HG03565 (cell line): Measurements from ENCODE around the gene ABCE1.
"Not testable (repeated sequence)": the region's sequence is repeated elsewhere in the genome, so short reads cannot be mapped to it uniquely, and the experiment has no call there.

ENCODE experiments used
- ATAC-seq: cut with Tn5 transposase; IDR thresholded peaks from one replicate; pipeline ENCODE4 v1.9.1; 2021; ENCODE audit warnings: mild to moderate bottlenecking, moderate library complexity; ENCODE audit not compliant: unreplicated experiment

Gene ABCE1

DNA sequence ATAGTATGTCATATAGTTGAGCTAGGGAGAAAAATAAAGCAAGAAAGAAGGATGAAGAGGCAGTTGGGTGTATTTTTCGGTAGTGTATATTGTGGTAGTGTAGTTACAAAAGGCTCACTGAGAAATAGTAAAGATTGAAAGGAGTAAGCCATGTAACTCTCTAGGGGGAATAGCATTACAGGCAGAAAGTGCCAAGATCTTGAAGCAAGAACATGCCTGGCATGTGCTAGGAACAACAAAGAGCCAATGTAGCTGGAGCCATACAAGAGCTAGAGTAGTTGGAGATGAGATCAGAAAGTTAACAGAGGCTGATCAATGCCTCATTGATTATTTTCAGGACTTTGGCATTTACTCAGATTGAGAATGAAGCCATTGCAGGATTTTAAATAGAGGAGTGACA lies 3.0 kb downstream of the ABCE1 start:
- no peak for ATAC-seq

DNA sequence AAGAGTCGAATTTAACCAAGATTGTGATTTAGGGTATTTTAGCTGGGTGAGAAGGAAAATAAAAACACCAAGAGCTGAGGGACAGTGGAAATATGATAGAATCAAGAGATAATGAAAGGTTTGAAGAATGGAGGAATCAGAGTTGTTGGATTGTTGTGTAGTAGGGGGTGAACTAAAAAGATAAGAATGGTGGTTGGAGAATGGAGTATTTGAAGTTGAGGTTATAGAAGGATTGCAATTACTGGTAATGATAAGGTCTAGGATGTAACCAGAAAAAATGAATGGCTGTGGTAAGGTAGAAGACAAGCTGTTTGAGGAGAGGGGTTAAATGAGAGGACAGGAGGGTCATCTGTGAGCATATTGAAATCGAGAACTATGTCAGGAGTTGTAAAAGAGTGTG lies 4.5 kb downstream of the ABCE1 start:
- ATAC-seq: no peak

DNA sequence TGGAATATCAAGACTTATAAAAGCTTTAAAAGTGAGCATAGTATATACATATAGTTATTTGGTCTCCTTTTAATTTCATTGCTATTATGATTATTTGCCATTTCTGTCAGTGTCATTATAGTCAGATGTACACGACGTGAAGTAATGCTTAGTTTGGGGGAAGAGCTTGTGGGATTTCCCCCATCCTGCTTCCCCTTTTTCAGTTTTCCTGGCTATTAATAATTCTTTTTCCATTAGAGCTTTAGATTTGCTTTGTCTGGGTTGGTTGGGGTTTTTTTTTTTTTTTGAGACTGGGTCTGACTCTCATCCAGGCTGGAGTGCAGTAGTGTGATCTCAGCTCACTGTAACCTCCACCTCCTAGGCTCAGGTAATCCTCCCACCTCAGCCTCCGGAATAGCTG lies 5.4 kb downstream of the ABCE1 start:
- no peak for ATAC-seq

DNA sequence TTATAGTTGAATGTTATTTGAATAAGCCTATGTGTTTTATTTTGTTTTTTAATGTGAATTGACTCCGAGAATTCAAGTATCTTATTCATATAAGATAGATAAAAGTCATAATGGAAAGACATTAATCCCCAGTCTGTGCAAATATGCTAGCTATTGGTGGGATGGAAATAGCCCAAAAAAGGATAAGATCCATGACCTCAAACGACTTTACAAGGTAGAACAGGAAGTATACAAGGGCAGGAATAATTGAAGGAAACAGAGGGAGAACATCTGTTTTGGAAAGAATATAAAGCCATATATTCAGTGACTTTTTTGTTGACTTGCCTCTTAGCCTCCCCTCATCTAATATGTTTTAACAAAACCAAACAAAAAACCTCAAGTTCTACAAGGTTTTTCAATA lies 9.0 kb downstream of the ABCE1 start:
- ATAC-seq: no peak

DNA sequence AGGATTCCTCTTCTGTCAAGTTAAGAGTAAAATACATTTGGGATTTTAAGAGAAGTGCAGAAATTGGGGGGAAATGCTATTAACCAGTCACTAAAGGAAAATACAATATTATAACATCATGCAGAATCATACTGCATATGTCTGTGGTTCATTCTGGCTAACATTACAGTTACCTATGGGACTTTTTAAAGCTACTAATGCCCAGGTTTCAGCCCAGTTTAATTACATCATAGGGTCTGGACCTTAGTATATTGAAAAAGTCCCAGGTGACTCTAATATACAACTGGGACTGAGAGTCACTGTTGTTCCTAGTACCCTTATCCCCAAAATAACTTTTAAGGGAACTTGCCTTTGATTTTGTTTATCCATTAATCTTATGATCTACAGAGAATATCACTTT lies 10.0 kb downstream of the ABCE1 start:
- ATAC-seq: no peak

DNA sequence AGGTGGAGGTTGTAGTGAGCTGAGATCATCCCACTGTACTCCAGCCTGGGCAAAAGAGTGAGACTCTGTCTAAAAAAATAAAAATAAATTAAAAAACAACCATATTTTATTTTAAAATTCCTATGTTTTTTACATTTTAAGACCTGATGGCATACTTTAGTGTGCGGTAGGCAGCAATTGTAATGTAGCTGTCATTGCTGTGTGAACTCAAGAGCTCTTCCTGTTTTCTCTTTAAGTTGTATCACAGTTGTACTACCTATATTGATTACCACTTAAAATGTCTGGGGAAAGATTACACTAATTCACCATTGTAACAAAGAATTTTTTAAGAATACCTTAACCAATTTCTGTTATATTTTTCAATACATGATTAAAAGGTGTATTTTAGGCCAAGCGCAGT lies 27.3 kb downstream of the ABCE1 start:
- ATAC-seq: no peak

DNA sequence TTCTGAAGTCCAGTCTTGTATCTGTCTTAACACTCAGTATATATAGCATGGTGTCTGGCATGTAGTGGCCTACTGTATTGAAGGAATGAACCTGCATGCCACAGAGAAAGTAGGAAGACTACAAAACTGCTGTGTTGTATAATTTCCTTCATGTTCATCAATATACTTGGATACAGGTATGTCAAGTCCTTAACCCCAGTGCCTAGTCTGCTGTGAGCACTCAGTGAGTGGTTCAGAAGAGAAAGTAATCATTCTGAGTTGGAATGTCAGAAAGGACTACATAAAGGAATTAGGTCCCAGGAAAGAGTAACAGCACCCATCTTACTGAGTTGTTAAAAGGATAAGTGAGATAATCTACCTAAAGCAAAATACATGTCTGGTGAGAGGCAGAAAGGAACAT lies 32.0 kb downstream of the ABCE1 start:
- ATAC-seq: no peak

DNA sequence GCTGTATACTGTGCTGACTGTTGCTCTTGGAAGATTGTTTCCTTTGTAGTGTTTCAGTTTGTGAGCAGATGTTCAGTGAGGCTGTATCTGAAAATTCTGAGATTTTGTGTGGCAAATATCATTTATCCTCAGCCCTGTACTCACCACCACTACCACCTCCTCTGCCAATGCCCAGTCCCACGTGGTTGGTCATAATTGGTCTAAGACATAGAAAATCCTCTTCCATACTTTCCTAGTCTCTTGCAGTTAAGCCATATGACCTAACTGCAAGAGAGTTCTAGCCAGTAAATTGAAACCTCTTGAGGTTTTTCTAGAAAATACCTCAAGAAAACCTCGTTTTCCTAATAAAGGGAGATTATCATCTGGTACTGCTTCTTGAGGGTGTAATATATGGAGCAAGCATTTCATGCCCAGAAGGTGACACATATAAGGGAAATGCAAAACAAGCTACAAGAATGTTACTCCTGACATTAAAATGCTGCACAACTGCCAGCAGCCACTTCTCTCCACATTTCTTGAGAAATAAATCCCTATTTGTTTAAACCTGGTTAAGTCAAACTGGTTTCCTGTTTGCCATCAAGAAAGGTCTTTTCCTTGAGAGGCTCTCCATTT lies 32.8 kb downstream of the ABCE1 start:
- ATAC-seq: no peak

DNA sequence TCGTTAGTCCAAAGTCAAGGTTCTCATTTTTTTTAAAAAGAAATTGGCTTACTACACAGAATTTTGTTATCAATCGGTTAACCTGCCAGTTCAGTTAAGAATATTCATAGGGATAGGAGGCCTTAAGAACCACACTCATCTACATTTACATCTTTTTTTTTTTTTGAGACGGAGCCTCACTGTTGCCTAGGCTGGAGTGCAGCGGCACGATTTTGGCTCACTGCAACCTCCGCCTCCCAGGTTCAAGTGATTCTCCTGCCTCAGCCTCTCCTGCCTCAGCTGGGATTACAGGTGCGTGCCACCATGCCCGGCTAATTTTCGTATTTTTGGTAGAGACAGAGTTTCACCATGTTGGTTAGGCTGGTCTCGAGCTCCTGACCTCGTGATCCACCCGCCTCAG lies 33.7 kb downstream of the ABCE1 start:
- ATAC-seq: no peak

DNA sequence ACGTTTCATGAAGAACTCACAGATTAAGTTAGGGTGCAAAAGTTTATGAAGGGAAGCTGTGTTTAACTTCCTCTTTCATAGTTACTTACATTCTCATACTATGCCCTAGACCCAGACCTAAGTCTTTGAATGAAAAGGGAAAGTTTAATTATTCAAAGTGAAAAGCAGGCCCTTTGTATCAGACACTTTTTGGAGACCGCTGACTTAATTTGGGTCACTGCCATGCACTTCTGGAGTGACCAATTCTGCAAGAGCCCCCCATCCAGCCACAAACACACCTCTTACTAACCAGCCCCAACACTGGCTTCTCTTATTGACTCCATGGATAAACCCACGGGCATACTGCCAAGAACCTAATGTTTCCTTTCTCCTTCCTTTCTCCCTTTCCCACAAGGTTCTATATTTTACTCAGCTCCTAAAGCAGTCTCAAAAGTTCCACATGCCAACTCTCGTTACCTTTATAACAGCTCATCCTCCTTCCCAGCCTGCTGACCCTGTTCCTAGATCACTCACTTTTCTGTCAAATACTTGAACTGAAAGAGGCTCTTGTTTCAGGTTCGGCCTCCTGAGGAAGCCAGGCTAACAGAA lies 34.5 kb downstream of the ABCE1 start:
- peak; percentile 81 for ATAC-seq

DNA sequence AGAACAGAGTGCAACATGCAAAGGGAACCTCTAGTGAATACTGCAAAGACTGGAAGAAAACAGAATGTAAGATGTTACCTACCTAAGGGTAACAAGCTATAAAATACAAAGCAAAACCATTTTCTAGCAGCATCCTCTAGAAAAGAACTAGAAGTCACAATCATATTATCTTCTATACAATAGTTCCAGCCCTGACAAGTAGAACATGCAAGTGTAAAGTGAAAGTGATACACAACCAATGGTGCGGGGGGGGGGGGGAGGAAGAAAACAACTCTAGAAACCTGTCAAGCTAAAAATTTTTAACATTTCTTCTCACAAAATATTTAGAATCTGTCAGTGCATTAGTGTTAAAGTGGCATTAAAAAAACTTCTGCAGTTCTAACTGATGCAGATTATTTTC lies 38.1 kb downstream of the ABCE1 start:
- not testable (repeated sequence) for ATAC-seq

DNA sequence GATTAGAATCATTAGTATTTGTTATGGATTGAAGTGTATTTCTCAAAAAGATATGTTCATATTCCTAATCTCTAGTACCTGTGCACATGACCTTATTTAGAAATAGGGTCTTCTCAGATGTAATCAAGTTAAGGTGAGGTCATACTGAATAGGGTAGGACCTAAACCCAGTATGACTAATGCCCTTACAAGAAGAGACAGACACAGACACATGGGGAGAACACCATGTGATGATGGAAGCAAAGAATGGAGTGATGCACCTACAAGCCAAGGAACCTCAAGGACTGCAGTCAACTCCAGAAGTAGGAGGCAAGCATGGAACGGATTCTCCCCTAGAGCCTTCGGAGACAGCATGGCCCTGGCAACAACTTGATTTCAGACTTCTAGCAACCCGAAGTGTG lies 50.9 kb downstream of the ABCE1 start:
- no peak for ATAC-seq

DNA sequence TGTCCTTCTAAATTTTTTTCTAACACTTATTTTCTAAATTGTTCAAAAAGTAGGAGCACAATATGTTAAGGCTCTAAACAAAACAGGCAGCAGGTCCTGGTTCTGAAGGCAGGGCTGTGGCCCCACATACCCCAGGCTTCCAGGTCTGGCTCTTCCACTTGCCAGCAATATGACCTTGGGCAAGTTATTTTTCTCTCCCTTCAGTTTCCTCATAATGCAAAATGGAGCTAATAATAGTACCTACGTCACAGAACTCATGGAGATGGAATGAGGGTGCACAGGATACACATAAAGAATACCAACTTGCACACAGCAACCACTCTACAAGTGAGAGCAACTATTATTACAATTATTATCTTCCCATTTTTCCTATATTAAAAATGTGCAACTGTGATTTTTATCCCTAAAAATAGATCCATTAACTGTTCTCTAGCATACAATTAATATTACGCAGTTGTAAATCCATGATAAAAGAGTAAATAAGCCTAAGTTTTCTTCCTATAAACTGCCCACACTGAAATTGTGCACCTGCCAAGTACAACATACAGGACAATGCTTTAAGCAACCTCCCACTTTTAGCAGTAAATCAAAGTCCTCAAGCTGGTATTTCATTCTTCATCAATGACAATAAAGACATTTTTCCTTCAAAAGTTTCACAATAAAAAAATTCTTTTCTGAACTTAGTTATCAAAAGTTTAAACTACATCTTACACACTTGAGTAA lies 55.2 kb downstream of the ABCE1 start:
- no peak for ATAC-seq

DNA sequence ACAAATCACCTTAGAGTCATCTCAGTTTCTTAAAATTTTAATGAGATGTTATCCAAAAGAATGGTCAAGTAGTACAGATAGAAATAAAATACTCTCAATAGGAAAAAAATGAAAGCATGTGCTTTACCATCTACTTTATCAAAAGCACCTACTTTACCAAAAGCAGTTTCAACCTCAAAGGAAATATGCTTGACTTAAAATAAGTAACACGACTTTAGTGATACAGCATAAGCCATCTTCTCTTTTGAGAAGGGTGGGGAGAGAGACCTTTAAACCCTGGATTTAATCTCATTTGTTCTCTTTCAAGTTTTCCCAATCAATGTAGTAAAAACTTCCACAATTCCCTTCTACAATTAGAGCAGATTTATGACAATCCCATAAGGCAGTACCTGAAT lies 55.8 kb downstream of the ABCE1 start:
- no peak for ATAC-seq

DNA sequence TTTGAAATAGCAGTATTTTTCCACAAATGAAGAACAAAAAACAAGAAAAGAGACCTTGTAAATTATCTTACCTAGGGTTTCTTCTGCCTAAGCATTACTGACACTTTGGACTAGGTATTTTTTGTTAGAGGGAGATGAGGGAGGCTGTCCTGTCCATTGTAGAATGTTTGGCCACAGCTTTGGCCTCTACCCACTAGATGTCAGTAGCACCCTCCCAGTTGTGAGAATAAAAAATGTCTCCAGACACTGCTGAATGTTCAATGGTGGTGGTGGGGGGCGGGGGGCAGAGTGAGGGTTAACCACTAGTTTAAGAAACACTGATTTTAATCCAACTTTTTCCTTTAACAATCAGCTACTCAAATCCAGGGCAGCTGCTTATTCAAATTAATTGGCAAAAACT lies 56.5 kb downstream of the ABCE1 start:
- ATAC-seq: peak; percentile 61

DNA sequence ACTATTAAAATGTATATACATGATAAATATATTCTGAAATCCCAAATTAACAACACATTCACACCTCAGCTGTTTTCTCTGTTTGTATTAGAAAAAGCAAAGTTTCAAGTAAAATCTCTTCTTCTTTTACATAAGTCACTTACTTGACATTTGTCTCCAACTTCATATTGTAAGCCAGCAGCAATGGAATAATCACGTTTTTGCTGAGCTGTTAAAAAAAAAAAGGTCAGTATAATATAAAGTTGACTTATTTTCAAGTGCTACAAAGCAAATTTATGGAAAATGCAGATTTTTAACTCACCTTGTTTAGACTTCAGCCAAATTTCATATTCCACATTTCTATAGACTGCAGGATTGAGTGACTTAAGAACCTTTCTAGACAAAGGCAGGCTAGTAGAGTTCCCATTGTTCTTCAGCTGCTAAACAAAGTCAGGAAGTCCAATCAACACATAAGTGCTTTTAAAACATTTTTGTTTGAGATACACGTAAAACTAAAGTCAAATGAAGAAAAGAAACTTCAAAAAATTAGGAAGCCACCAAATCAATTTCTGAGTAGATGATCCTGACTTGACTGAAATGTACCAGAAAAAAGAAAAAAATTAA lies 57.3 kb downstream of the ABCE1 start:
- no peak for ATAC-seq

DNA sequence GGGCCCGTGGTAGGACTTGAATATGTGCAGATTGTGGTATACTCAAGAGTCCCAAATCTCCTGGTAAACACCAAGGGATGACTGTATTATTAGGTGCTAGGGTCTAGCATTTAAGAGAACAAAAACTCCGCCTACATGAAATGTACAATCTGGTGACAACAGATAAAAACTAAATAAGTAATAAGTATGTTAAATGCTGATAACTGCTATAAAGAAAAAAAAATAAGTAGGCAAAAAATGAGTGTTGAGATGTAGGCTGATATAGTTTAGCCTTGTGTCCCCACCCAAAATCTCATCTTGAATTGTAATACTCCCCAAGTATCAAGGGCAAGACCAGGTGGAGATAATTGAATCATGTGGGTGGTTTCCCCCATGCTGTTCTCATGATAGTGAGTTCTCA lies 58.9 kb downstream of the ABCE1 start:
- ATAC-seq: no peak

DNA sequence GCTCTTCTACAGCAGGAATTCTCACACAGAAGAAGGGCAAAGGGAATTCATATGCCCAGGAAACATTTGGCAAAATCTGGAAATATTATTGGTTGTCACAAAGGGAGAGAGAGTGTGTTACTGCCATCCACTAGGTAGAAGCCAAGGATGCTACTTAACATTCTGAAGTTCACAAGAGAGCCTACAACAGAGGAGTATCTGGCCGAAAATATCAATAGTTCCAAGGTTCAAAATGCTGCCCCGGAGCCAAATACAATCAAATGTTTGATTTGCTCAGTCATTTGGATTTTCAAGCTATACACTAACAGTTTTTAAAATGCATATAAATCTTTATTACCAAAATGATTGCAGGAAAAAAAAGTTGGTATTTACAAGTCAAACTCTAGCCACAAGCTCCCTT lies 63.4 kb downstream of the ABCE1 start:
- no peak for ATAC-seq

DNA sequence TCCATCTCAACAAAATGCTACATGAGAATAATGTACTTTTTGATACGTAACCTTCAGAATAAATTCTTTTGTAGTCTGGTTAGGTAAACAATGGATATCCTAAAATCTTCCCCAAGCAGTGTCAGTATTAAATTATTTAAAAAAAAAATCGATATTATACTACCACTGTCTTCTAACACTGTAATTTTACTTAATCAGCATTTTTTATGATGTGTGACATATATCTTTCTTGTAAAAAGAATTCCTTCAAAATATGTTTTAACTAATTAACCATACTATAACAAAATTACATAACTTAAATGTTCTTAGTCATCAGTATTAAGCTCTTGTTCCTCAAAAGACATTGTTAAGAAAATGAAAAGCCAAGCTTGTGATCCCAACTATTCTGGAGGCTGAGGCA lies 69.8 kb downstream of the ABCE1 start:
- ATAC-seq: no peak

DNA sequence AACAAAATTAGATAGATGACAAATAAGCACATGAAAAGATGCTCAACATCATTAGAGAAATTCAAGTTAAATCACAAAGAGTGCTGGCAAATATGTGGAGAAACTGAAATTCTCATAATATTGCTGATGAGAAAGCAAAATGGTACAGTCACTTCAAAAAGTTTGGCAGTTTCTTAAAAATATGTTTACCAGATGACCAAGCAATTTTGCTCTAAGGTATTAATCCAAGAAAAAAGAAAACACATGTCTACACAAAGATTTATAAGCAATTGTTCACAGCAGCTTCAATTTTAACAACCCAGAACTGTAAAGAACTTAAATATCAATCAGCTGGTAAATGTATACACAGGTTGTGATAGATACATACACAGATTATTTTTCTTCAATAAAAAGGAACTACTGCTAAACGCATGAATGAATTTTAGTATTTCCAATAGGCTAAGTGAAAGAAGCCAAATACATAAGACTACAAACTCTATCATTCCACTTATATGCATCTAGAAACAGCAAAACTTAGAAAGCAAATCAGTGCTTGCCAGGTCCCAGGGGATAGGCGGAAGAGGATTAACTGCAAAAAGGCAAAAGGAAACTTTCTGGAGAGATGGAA lies 70.6 kb downstream of the ABCE1 start:
- no peak for ATAC-seq

DNA sequence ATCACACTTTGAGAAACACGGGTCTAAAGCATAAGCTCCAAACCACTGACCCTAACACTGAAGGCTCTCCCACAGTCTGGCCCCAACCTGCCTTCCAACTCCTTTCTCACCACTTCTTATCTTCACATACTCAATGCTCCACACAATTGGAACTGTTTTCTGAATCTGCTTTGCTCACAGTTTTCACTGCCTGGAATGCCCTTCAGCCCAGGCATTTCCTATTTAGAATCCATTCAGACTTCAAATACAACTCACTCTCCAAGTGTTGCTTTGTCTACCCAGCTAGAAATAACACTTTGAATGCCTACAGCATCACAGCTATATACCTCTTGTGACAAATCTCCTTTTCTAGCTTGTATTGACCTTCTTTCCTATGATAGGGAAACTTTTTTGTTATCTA lies 72.1 kb downstream of the ABCE1 start:
- no peak for ATAC-seq

DNA sequence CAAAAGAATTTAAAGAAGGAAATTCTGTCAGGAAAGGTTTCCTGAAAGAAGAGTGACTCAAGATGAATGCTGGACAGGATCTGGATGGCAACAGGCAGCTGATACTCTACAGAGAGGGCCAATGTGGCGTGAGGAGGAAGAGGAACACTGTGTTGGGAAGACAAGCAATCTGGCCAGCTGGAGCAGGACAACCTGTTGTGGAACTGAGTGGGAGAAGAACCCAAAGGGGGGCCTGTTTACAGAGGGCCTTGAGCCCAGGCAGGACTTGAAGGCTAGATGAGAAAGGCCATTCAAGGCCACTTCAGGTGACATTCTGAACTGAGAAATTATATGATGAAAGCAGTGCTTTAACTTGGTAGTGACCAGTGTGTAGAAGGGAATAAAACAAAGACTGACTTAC lies 73.8 kb downstream of the ABCE1 start:
- no peak for ATAC-seq
